K562 (cell line): ENCODE measurements around the gene GPR42. TPM values are rescaled to one million over a fixed set of nuclear protein-coding genes. Genes with fewer than 3 reads are reported as not detected.
"Not testable (repeated sequence)": the region's sequence is repeated elsewhere in the genome, so short reads cannot be mapped to it uniquely, and the experiment has no call there.

Source experiments
- ATAC-seq: fragments of 200-7000 bp; cut with Tn5 transposase; 3 replicates; pipeline ENCODE4 v1.9.1; 2020; ENCODE audit warnings: moderate library complexity
- BruUV-seq: library from RNA; stranded (reverse); fragments of 400-500 nt; replicated peaks from 2 replicates; lab custom pipeline; 2021; lab: Mats Ljungman, UMichigan
- CTCF ChIA-PET: fragments of 300-600 bp; formaldehyde crosslinking; extraction: SDS; loops from one replicate; lab custom pipeline; 2021; ENCODE audit warnings: low intra/inter-chr PET ratio; lab: Yijun Ruan, JAX
- POLR2A ChIA-PET: fragments of 300-600, 350-650 bp; sonication (Branson Sonifier 250); formaldehyde crosslinking; extraction: SDS; loops from one replicate; lab custom pipeline; 2021; ENCODE audit warnings: antibody characterized with exemption, inconsistent platforms; lab: Yijun Ruan, JAX
- DNase-seq, 4 experiments: peaks; one replicate each; pipeline versions ENCODE4 v3.0.0 to v3.0.0-alpha.2; 2011 to 2018; ENCODE audit warnings: low spot score in 3 of 4, mixed read lengths in 3 of 4; ENCODE audit errors: extremely low read depth in 1 of 4
- FAIRE-seq: peaks from 2 replicates; lab custom pipeline; 2011; peaks lifted over from hg19 to GRCh38; lab: Jason Lieb, UNC
- H2AFZ ChIP-seq: 2 replicates; pipeline ENCODE4 v1.6.0; 2011; ENCODE audit warnings: low read depth, low read length, control low read depth, inconsistent platforms
- H3K27ac ChIP-seq: fragments of 200-600 bp; 3 replicates; pipeline ENCODE4 v1.8.0; 2011; ENCODE audit warnings: low read depth, mild to moderate bottlenecking, control low read depth, inconsistent platforms, low read length, moderate library complexity, mixed read lengths; ENCODE audit errors: extremely low read depth
- H3K27me3 ChIP-seq, 2 experiments: fragments of 300-600 bp in 1 of 2; 2 replicates in 1 of 2; 3 replicates in 1 of 2; pipeline versions ENCODE4 v1.6.0 to v1.8.0; 2011; ENCODE audit warnings: inconsistent platforms in 2 of 2, low read length in 2 of 2, mild to moderate bottlenecking in 1 of 2, mixed read lengths in 1 of 2, moderate library complexity in 1 of 2; ENCODE audit not compliant: control insufficient read depth in 2 of 2, insufficient read depth in 2 of 2
- H3K36me3 ChIP-seq: fragments of 300-600 bp; 3 replicates; pipeline ENCODE4 v1.8.0; 2011; ENCODE audit warnings: mild to moderate bottlenecking, low read length, inconsistent platforms; ENCODE audit not compliant: control insufficient read depth, insufficient read depth
- H3K4me1 ChIP-seq, 2 experiments: fragments of 200-600 bp in 1 of 2; replicated peaks in 1 of 2; 2 replicates in 1 of 2; 3 replicates in 1 of 2; pipeline versions ENCODE4 v1.5.1 to v1.8.0; 2011; ENCODE audit warnings: inconsistent platforms in 2 of 2, low read length in 2 of 2, mild to moderate bottlenecking in 1 of 2, mixed read lengths in 1 of 2, moderate library complexity in 1 of 2; ENCODE audit not compliant: control insufficient read depth in 2 of 2, insufficient read depth in 2 of 2
- H3K4me2 ChIP-seq: 2 replicates; pipeline ENCODE4 v1.6.1; 2011; ENCODE audit warnings: low read length, control low read depth, inconsistent platforms, mixed read lengths; ENCODE audit not compliant: insufficient read depth
- H3K4me3 ChIP-seq: fragments of 200-600 bp; sonication (generic), shearing (Covaris generic); 2 replicates; pipeline ENCODE4 v1.5.1; 2016; ENCODE audit warnings: control low read depth, inconsistent platforms
- H3K79me2 ChIP-seq: fragments of 200-600 bp; 3 replicates; pipeline ENCODE4 v1.8.0; 2011; ENCODE audit warnings: low read length, inconsistent platforms; ENCODE audit not compliant: control insufficient read depth, insufficient read depth
- H3K9ac ChIP-seq, 2 experiments: 2 replicates each; pipeline versions ENCODE4 v1.6.0 to v1.6.1; 2011; ENCODE audit warnings: low read depth in 2 of 2, low read length in 2 of 2, control low read depth in 1 of 2, inconsistent platforms in 1 of 2, mild to moderate bottlenecking in 1 of 2, mixed read lengths in 1 of 2; ENCODE audit not compliant: insufficient read depth in 1 of 2
- H3K9me1 ChIP-seq: one replicate; pipeline ENCODE4 v1.6.0; 2011; ENCODE audit warnings: inconsistent platforms, mild to moderate bottlenecking, low read length, moderate library complexity; ENCODE audit not compliant: control insufficient read depth, insufficient read depth
- H3K9me3 ChIP-seq: replicated peaks from 2 replicates; pipeline ENCODE4 v1.5.1; 2011; ENCODE audit warnings: low read depth, low read length, inconsistent platforms; ENCODE audit not compliant: control insufficient read depth, insufficient read depth
- H4K20me1 ChIP-seq: replicated peaks from 2 replicates; pipeline ENCODE4 v1.6.1; 2011; ENCODE audit warnings: low read length, inconsistent platforms, mixed read lengths; ENCODE audit not compliant: control insufficient read depth, insufficient read depth
- WGBS: fragments of 100-300 bp; shearing (Covaris generic); methylation state at CpG from one replicate; pipeline ENCODE4 v1.1.6; 2016; ENCODE audit warnings: low coverage, mixed read lengths; ENCODE audit not compliant: insufficient coverage; ENCODE audit errors: missing lambda C conversion rate; 5-methylcytosine and 5-hydroxymethylcytosine counted together
- in situ Hi-C: fragments of 300-500 bp; cut with MboI; formaldehyde crosslinking; loops from 4 replicates; pipeline ENCODE4 v1.15.0; 2018; ENCODE audit warnings: inconsistent platforms, mixed read lengths
- intact Hi-C: fragments of 100-400 bp; cut with micrococcal nuclease; formaldehyde crosslinking; loops from 2 replicates; pipeline ENCODE4 v1.14.2; 2022
- polyA plus RNA-seq, 8 experiments: library from polyadenylated mRNA; depleted of rRNA in 4 of 8; stranded (reverse) in 5 of 8; unstranded in 3 of 8; fragments of >200 nt; fragmentation: Nextera tagmentation in 2 of 8; fragmentation: Illumina TruSeq in 1 of 8; extraction: Ambion mirVana in 2 of 8; extraction: Trizol in 1 of 8; gene quantifications; 2 replicates each; pipeline versions ENCODE4 v1.2.1 to v1.2.3, GENCODE V29; 2011 to 2014; ENCODE audit warnings: inconsistent platforms in 1 of 8, missing spikeins in 1 of 8
- total RNA-seq, 7 experiments: library from RNA; depleted of rRNA in 6 of 7; stranded (reverse); fragments of >200 nt in 6 of 7; fragmentation: Illumina TruSeq in 2 of 7; extraction: Trizol in 2 of 7; gene quantifications; 2 replicates each; pipeline versions ENCODE4 v1.2.1 to v1.2.3, GENCODE V29; 2011 to 2021; ENCODE audit warnings: low replicate concordance in 1 of 7

The GPR42 gene
- total and polyA plus RNA-seq, 9 of the 15 experiments (the other 6 are each of a cell fraction or from before 2014, with no cell fraction given) = not detected

DNA sequence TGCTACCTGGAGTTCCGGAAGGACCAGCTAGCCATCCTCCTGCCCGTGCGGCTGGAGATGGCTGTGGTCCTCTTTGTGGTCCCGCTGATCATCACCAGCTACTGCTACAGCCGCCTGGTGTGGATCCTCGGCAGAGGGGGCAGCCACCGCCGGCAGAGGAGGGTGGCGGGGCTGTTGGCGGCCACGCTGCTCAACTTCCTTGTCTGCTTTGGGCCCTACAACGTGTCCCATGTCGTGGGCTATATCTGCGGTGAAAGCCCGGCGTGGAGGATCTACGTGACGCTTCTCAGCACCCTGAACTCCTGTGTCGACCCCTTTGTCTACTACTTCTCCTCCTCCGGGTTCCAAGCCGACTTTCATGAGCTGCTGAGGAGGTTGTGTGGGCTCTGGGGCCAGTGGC is 11.5 kb upstream of the GPR42 start:
- H3K4me1 ChIP-seq, H3K79me2 ChIP-seq, H3K9me3 ChIP-seq, POLR2A ChIA-PET, BruUV-seq, H3K27ac ChIP-seq, intact Hi-C loops, DNase-seq, H3K4me3 ChIP-seq, in situ Hi-C loops, H4K20me1 ChIP-seq, H3K9me1 ChIP-seq, CTCF ChIA-PET, ATAC-seq, H3K4me2 ChIP-seq, H2AFZ ChIP-seq, H3K9ac ChIP-seq, H3K36me3 ChIP-seq: not testable (repeated sequence)
- WGBS = 10% methylated on average over 12 of the region's 21 CpGs
- H3K27me3 ChIP-seq = peaks cover 14 to 46% of the 10 kb centered on the region in 2 experiments; a peak in 4 of 5 replicates
- peak; percentile 32 for FAIRE-seq

DNA sequence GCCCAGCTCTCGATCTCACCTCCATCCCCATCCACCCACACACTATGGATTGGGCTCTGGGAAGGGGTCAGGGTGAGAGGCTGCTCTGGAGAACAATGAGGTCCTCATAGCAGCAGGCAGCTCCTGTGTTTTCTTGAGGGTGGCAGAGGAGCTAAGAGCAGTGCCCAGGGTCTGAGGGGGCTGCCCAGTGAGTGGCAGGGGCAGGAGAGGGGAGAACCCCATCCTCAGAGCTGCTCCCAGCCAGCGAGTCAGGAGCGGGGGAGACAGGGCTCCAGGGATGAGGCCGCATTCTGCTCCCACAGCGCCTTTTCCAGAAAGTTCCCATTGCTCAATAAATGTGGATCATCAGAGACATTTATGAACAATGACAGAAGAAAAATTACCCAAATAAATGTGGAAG is 10.8 kb upstream of the GPR42 start:
- FAIRE-seq, H3K4me3 ChIP-seq, H3K79me2 ChIP-seq, intact Hi-C loops, H3K4me1 ChIP-seq, H2AFZ ChIP-seq, H3K9me3 ChIP-seq, BruUV-seq, H3K9me1 ChIP-seq, CTCF ChIA-PET, H3K9ac ChIP-seq, in situ Hi-C loops, H3K27ac ChIP-seq, DNase-seq, H4K20me1 ChIP-seq, H3K4me2 ChIP-seq, H3K36me3 ChIP-seq, ATAC-seq, POLR2A ChIA-PET: not testable (repeated sequence)
- WGBS = no CpG with 5 or more reads among the region's 5 CpGs
- peaks cover 14 to 50% of the 10 kb centered on the region in 2 experiments; a peak in 4 of 5 replicates for H3K27me3 ChIP-seq
